ENCODE measurements around the gene CTNNA1. TPM values are rescaled to one million over a fixed set of nuclear protein-coding genes. Genes with fewer than 3 reads are reported as not detected.

Gene CTNNA1
- total and polyA plus RNA-seq, 2 of the 8 experiments (the other 6 are each of a cell fraction or from before 2014, with no cell fraction given): 115 to 349 TPM

DNA sequence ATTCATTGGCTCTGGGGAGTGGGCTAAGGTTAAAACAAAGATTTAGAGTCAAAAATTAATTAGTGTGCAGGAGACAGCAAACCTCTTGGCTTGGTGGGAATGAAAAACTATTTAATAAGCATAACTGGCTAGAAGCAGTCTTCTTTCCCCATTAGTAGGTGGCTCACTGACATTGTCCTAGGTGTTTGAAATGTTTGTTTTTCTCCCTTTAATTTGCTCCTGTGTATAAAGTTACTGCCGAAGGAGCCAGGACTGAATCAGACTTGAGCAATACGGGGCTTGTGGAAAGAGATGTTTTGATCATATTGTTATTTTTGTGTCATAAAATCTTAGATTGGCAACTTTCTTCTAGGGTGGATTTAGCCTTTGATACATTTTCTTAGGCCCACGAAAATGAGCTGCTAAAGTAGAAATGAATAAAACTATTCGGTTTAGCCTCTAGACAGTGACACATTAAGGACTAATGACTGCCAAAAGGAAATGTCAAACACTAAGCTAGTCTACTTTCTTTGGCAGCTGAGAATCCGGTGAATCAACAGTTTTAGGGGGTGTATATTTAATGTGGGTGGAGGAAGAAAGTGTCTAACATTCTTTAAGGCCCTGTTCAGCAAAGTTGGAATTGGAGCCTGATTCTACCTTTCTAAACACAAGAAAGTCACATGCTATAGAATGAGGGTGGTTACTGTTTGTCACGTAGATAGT lies 91.7 kb downstream of the CTNNA1 start:
- no peaks in the 10 kb centered on the region for H3K23me2 ChIP-seq (ENCODE audit: low read depth, low read length)
- H3K9ac ChIP-seq (replicated peaks in 1 of 4; ENCODE audit: extremely low read depth in 1 of 4, low read depth in 3 of 4, low read length in 3 of 4): no peak overlapping the region
- CTCF ChIA-PET (ENCODE audit: partially characterized antibody): interaction anchor here (0.9 kb wide), 1 partner anchor 20 kb away, joined by 3 read pairs; no protein-coding TSS in a partner anchor
- H3K27ac ChIP-seq (ENCODE audit: low read depth, low read length): no peak overlapping the region
- H3K18ac ChIP-seq (ENCODE audit: extremely low read depth, low read length): no peak overlapping the region
- H3K79me2 ChIP-seq (ENCODE audit: control insufficient read depth in 1 of 2, insufficient read depth in 2 of 2, low read length in 2 of 2): peaks cover 0 to 91% of the 10 kb centered on the region in 2 experiments; a peak in 3 of 4 replicates
- H2BK5ac ChIP-seq (ENCODE audit: low read depth, low read length): no peak overlapping the region
- no peak overlapping the region for H4K8ac ChIP-seq (ENCODE audit: extremely low read depth, insufficient read depth, low read length)
- 90% methylated on average over 6 of the region's 6 CpGs; no CpG with 5 or more reads in 1 of the 2 experiments for WGBS, 2 experiments (ENCODE audit: extremely low coverage in 1 of 2, insufficient coverage in 1 of 2, insufficient read length in 1 of 2, insufficient replicate concordance in 2 of 2, low coverage in 1 of 2, low lambda C conversion rate in 2 of 2, missing lambda C conversion rate in 1 of 2)
- no peak overlapping the region for H2BK20ac ChIP-seq (ENCODE audit: low read length)
- no peak overlapping the region for H3K56ac ChIP-seq (replicated peaks; ENCODE audit: insufficient read length, low read depth, low read length)
- no peak for DNase-seq (ENCODE audit: low read depth in 1 of 2, low spot score in 2 of 2)
- no peak overlapping the region for H2AK5ac ChIP-seq (ENCODE audit: low read depth, low read length)
- no peak overlapping the region for H3K23ac ChIP-seq (ENCODE audit: insufficient read length)
- H3K27me3 ChIP-seq (replicated peaks in 1 of 4; ENCODE audit: control insufficient read depth in 3 of 4, extremely low read depth in 1 of 4, insufficient read depth in 3 of 4, low read length in 3 of 4): no peaks in the 10 kb centered on the region
- no peak overlapping the region for H3K4me2 ChIP-seq (ENCODE audit: insufficient read depth in 1 of 2, low read depth in 2 of 2, low read length in 2 of 2)
- H4K91ac ChIP-seq (replicated peaks; ENCODE audit: insufficient read length, low read length): no peak overlapping the region
- peaks cover 0 to 10% (median 3%) of the 10 kb centered on the region in 4 experiments; a peak in 2 of 7 replicates for H3K4me1 ChIP-seq (replicated peaks in 1 of 4; ENCODE audit: control insufficient read depth in 3 of 4, insufficient read depth in 4 of 4, low read length in 3 of 4)
- H3K14ac ChIP-seq (ENCODE audit: insufficient read length): no peak overlapping the region
- H4K5ac ChIP-seq (ENCODE audit: insufficient read length, low read depth, low read length): no peak overlapping the region
- no peak overlapping the region for H2BK12ac ChIP-seq (ENCODE audit: low read depth, low read length)
- H3K9me3 ChIP-seq (ENCODE audit: insufficient read depth in 2 of 2, low read depth in 1 of 2, low read length in 1 of 2): no peaks in the 10 kb centered on the region
- peaks cover 0 to 2% of the 10 kb centered on the region in 2 experiments for H4K20me1 ChIP-seq (replicated peaks in 1 of 2; ENCODE audit: control insufficient read depth in 1 of 2, insufficient read depth in 2 of 2, low read length in 2 of 2)
- H3K4ac ChIP-seq (replicated peaks; ENCODE audit: insufficient read length, low read depth, low read length): no peak overlapping the region
- no peak for FAIRE-seq
- H2BK15ac ChIP-seq (ENCODE audit: low read length): no peak overlapping the region
- no peak overlapping the region for H2AFZ ChIP-seq (ENCODE audit: low read length)
- H3K79me1 ChIP-seq (ENCODE audit: low read depth, low read length): no peaks in the 10 kb centered on the region; the same call in 1 of the 2 replicates
- POLR2A ChIA-PET (ENCODE audit: partially characterized antibody): interaction anchor here (1.1 kb wide), 1 partner anchor 11 kb away, joined by 3 read pairs; no protein-coding TSS in a partner anchor
- no peaks in the 10 kb centered on the region for H3K36me3 ChIP-seq (ENCODE audit: control insufficient read depth in 2 of 4, insufficient read depth in 4 of 4, low read length in 3 of 4)
- H3K4me3 ChIP-seq (ENCODE audit: extremely low read depth in 1 of 4, insufficient read depth in 2 of 4, low read depth in 3 of 4, low read length in 4 of 4): no peak overlapping the region
- H2BK120ac ChIP-seq (replicated peaks; ENCODE audit: low read depth, low read length): no peak overlapping the region
- TF ChIP-seq EZH2 (IDR thresholded peaks at IDR 0.05; ENCODE audit: low read depth, low read length, severe bottlenecking) (no peak), SUZ12 (IDR thresholded peaks at IDR 0.05; ENCODE audit: low read length) (no peak), KDM4A (IDR thresholded peaks at IDR 0.05; ENCODE audit: low read depth, low read length, severe bottlenecking) (no peak), BCL11A (IDR thresholded peaks at IDR 0.05; ENCODE audit: low read depth in 2 of 2, low read length in 2 of 2) (no peak), SRF (IDR thresholded peaks at IDR 0.05; ENCODE audit: low read depth, low read length) (no peak)
- TF ChIP-seq, protein P1, sequence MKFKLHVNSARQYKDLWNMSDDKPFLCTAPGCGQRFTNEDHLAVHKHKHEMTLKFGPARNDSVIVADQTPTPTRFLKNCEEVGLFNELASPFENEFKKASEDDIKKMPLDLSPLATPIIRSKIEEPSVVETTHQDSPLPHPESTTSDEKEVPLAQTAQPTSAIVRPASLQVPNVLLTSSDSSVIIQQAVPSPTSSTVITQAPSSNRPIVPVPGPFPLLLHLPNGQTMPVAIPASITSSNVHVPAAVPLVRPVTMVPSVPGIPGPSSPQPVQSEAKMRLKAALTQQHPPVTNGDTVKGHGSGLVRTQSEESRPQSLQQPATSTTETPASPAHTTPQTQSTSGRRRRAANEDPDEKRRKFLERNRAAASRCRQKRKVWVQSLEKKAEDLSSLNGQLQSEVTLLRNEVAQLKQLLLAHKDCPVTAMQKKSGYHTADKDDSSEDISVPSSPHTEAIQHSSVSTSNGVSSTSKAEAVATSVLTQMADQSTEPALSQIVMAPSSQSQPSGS (IDR thresholded peaks at IDR 0.05; ENCODE audit: low read length): no peak
- TF ChIP-seq, protein P2, sequence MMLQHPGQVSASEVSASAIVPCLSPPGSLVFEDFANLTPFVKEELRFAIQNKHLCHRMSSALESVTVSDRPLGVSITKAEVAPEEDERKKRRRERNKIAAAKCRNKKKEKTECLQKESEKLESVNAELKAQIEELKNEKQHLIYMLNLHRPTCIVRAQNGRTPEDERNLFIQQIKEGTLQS (IDR thresholded peaks at IDR 0.05; ENCODE audit: insufficient read depth, low read depth, low read length): no peak
- TF ChIP-seq, protein P3, sequence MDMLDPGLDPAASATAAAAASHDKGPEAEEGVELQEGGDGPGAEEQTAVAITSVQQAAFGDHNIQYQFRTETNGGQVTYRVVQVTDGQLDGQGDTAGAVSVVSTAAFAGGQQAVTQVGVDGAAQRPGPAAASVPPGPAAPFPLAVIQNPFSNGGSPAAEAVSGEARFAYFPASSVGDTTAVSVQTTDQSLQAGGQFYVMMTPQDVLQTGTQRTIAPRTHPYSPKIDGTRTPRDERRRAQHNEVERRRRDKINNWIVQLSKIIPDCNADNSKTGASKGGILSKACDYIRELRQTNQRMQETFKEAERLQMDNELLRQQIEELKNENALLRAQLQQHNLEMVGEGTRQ (IDR thresholded peaks at IDR 0.05; ENCODE audit: low read length): no peak
